ENCODE results near the gene TMED7. TPM values are rescaled to one million over a fixed set of nuclear protein-coding genes. Genes with fewer than 3 reads are reported as not detected.
A peak's percentile ranks its signal among the peaks of the same experiment; 100 is the strongest.

Gene TMED7
- total RNA-seq, 1 donor, result 234 TPM

DNA sequence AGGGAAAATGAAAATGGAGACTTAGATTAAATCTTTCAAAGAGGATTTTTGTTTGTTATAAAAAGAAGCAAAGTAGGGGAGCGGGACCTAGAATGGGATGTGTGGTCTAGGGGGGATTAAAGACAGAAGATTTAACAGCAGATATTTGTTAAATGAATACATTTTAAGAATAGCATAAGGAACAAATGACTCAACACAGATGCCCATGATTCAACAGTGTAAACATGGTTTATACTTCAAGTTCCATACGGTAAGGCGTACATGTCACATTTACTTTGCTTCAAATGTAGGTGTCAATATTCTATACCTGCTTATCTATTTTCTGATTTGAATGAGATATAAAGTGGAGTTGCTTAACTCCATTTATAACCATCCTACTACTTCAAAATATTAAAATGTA, 25.1 kb downstream of the TMED7 start:
- peak overlapping the region; percentile 79 for H3K4me3 ChIP-seq (ENCODE audit: low read depth, low read length)
- peak; percentile 49 for DNase-seq (ENCODE audit: low read depth)
- TF ChIP-seq, protein P1, sequence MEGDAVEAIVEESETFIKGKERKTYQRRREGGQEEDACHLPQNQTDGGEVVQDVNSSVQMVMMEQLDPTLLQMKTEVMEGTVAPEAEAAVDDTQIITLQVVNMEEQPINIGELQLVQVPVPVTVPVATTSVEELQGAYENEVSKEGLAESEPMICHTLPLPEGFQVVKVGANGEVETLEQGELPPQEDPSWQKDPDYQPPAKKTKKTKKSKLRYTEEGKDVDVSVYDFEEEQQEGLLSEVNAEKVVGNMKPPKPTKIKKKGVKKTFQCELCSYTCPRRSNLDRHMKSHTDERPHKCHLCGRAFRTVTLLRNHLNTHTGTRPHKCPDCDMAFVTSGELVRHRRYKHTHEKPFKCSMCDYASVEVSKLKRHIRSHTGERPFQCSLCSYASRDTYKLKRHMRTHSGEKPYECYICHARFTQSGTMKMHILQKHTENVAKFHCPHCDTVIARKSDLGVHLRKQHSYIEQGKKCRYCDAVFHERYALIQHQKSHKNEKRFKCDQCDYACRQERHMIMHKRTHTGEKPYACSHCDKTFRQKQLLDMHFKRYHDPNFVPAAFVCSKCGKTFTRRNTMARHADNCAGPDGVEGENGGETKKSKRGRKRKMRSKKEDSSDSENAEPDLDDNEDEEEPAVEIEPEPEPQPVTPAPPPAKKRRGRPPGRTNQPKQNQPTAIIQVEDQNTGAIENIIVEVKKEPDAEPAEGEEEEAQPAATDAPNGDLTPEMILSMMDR (IDR thresholded peaks at IDR 0.05; ENCODE audit: insufficient read depth, low read depth, low read length), result no peak

DNA sequence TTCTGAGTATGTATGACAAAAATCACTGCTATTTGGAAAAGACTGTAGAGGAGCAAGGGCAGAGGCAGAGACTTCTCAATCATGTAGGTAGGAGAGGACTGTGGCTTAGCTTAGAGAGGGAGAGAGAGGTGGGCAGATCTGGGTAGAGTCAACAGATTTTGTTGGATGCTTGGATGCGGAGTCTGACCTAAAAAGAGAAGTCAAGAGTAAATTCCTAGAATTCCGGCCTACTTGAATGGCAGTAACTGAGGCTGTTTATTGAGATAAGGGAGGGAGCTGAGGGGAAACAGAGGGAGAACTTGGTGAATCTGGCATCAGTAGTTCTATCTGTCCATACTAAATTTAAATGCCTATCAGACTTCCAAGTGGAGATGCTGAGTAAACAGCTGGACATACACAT, 25.9 kb downstream of the TMED7 start:
- DNase-seq (ENCODE audit: low read depth), result no peak
- no peak overlapping the region for H3K4me3 ChIP-seq (ENCODE audit: low read depth, low read length)

GRCh38 chr5:115599502-115599901, 26.3 kb downstream of the TMED7 start:
- TF ChIP-seq, protein P1 (IDR thresholded peaks at IDR 0.05; ENCODE audit: insufficient read depth, low read depth, low read length), result no peak
- peak; percentile 70 for DNase-seq (ENCODE audit: low read depth)
- H3K4me3 ChIP-seq (ENCODE audit: low read depth, low read length), result no peak overlapping the region

More for the DNA sequence above, 25.9 kb downstream of the TMED7 start:
- TF ChIP-seq, protein P1 (IDR thresholded peaks at IDR 0.05; ENCODE audit: insufficient read depth, low read depth, low read length), result no peak

GRCh38 chr5:115594128-115595047, 31.4 kb downstream of the TMED7 start:
- TF ChIP-seq, protein P1 (IDR thresholded peaks at IDR 0.05; ENCODE audit: insufficient read depth, low read depth, low read length), result no peak
- DNase-seq (ENCODE audit: low read depth), result no peak
- H3K4me3 ChIP-seq (ENCODE audit: low read depth, low read length), result no peak overlapping the region

DNA sequence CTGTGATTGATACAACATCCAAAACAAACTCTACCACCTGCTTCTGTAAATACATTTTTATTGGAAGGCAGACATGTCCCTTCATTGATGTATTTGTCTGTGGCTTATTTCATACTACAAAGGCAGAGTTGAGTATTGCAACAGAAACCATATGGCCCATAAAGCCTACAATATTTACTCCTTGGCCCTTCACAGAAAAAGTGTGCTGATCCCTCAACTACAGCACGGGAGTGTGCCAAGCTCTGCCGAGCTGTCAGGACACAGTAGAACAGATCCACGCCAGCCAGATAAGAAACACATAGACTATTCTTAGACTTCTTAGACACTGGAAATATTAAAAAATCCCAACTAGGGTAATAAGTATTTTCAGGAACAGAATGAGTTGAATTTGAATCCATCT, 36.8 kb downstream of the TMED7 start:
- DNase-seq (ENCODE audit: low read depth), result peak; percentile 64
- H3K4me3 ChIP-seq (ENCODE audit: low read depth, low read length), result no peak overlapping the region
- TF ChIP-seq, protein P1 (IDR thresholded peaks at IDR 0.05; ENCODE audit: insufficient read depth, low read depth, low read length), result no peak

DNA sequence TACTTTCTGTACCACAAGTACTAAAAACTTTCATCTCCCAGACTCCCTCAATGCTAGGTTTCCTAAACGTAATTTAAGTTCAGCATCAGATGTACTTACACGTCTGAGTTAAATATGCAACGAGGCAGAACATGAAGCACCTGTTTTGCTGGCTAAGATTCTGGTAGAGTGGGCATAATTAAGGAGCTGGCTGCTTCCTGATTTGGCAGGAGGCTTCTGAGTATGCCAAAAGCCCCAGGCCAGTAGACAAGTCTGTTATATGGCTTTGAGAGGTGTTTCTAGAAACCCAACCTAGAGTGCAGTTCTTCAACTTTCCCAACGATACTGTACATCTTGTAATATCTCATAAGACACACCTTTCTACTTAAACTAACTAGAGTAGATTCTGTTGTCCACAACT, 37.2 kb downstream of the TMED7 start:
- DNase-seq (ENCODE audit: low read depth), result no peak
- no peak overlapping the region for H3K4me3 ChIP-seq (ENCODE audit: low read depth, low read length)
- TF ChIP-seq, protein P1 (IDR thresholded peaks at IDR 0.05; ENCODE audit: insufficient read depth, low read depth, low read length), result no peak
